Tibial nerve (tissue), 3 donors: ENCODE results near the gene IL31.

Source experiments
- CTCF ChIP-seq, 5 experiments: fragments of 200-600 bp in 3 of 5; fragments of 450-650 bp in 2 of 5; sonication (generic) in 3 of 5; IDR thresholded peaks; one replicate each; pipeline ENCODE4 v1.5.1; 2016 to 2019; ENCODE audit warnings: antibody characterized with exemption in 5 of 5, mild to moderate bottlenecking in 3 of 5, moderate library complexity in 2 of 5
- POLR2A ChIP-seq, 2 donors: fragments of 450-650 bp; IDR thresholded peaks; one replicate each; pipeline ENCODE4 v1.6.1; 2017; ENCODE audit warnings: antibody characterized with exemption in 2 of 2, mild to moderate bottlenecking in 2 of 2, moderate library complexity in 2 of 2

DNA sequence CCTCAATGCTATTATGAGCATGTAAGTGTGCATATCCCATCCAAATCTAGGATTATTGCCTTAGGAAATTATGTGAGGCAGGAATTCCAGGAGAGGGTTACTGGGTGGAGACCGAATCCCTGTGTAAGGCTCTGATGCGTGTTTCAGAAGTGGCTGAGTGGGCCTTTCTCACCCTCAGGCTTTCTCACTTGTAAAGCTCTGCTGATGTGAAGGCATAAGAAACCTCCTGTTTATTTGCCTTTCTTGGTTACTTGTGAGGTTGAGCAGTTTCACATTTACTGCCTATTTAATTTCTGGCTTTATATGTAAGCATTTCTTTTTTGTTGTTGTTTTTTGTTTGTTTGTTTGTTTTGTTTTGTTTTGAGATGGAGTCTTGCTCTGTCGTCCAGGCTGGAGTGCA, 11.0 kb downstream of the IL31 start:
- no peak for TF ChIP-seq CTCF (IDR thresholded peaks at IDR 0.05)
- no peak for TF ChIP-seq POLR2A (IDR thresholded peaks at IDR 0.05)
